Lower leg skin (tissue), 3 donors: Measurements from ENCODE around the gene ZNF444.

ENCODE experiments used
- POLR2A ChIP-seq, 2 donors: fragments of 450-650 bp; IDR thresholded peaks; one replicate each; pipeline ENCODE4 v1.6.1; 2016 to 2017; ENCODE audit warnings: antibody characterized with exemption in 2 of 2, mild to moderate bottlenecking in 1 of 2, moderate library complexity in 1 of 2
- TF ChIP-seq, protein P1 (sequence below), 3 donors: fragments of 450-650 bp; IDR thresholded peaks; one replicate each; pipeline ENCODE4 v1.5.1; 2016; ENCODE audit warnings: antibody characterized with exemption in 3 of 3, mild to moderate bottlenecking in 3 of 3, moderate library complexity in 2 of 3

DNA sequence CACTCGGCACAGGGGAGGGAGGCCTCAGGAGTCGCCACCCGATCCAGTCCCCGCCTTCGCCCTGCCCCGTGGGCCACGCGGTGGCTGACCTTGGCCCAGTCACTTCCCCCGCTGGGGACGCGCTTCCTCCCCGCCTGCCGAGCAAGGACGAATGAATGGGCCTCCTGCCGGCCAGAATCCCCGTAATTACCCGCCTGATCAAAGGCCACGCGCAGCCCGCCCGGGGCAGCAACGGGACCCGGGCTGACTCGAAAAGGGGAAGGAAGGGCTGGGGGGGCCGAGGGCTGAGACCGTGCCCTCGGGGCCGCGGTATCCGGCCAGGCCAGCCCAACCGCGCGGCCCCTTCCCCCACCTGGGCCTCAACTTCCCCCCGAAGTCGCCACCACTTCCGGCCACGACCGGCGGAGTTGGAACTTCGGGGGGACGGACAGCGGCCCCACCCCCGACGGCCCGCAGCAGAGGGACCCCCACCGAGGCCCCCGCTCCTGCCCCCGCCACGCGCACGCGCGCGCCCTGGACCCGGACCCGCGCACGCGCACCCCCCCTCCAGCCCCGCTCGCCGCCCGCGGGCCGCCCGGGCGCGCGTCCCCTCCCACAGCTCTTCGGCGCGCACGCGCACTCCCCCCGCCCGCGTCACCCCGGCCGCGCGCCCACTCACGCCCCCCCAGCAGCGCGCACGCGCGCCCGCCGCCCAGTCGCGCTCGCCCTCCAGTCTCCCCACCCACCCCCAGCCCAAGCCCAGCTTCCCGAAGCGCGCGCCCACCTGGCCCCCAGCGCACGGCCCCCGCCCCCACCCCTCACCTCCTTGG is 20.5 kb upstream of the ZNF444 start:
- TF ChIP-seq, protein P1, sequence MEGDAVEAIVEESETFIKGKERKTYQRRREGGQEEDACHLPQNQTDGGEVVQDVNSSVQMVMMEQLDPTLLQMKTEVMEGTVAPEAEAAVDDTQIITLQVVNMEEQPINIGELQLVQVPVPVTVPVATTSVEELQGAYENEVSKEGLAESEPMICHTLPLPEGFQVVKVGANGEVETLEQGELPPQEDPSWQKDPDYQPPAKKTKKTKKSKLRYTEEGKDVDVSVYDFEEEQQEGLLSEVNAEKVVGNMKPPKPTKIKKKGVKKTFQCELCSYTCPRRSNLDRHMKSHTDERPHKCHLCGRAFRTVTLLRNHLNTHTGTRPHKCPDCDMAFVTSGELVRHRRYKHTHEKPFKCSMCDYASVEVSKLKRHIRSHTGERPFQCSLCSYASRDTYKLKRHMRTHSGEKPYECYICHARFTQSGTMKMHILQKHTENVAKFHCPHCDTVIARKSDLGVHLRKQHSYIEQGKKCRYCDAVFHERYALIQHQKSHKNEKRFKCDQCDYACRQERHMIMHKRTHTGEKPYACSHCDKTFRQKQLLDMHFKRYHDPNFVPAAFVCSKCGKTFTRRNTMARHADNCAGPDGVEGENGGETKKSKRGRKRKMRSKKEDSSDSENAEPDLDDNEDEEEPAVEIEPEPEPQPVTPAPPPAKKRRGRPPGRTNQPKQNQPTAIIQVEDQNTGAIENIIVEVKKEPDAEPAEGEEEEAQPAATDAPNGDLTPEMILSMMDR (IDR thresholded peaks at IDR 0.05) = no peak
- no peak for TF ChIP-seq POLR2A (IDR thresholded peaks at IDR 0.05)
